Measurements from ENCODE around the gene CHST1.

CHST1 gene

DNA sequence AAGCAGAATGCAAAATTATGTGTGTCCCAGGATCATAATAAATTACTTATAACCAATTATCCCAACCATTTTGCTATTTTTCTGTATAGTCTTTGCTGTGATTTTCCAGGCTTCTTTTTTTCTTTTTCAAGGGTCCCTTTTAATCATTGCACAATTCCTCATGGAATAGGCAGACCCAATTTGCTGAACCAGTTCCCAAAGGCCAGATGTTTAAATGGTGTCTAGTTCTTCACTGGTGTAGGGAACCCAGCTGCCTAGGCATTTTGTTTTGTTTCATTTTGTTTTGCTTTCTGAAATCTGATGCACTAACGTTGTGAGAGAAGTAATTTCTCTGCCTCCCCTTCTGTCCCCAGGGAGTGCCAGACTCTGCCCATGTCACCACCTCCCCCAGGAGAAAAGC is 60.4 kb downstream of the CHST1 start:
- Histone ChIP-seq H3K4me1 (no peaks in the 10 kb centered on the region), H3K9me3 (no peaks in the 10 kb centered on the region), H3K27me3 (no peaks in the 10 kb centered on the region), H3K4me3 (ENCODE audit: low read depth, low read length) (no peak overlapping the region), H3K36me3 (no peaks in the 10 kb centered on the region)
- DNase-seq, result no peak
- TF ChIP-seq, protein P1, sequence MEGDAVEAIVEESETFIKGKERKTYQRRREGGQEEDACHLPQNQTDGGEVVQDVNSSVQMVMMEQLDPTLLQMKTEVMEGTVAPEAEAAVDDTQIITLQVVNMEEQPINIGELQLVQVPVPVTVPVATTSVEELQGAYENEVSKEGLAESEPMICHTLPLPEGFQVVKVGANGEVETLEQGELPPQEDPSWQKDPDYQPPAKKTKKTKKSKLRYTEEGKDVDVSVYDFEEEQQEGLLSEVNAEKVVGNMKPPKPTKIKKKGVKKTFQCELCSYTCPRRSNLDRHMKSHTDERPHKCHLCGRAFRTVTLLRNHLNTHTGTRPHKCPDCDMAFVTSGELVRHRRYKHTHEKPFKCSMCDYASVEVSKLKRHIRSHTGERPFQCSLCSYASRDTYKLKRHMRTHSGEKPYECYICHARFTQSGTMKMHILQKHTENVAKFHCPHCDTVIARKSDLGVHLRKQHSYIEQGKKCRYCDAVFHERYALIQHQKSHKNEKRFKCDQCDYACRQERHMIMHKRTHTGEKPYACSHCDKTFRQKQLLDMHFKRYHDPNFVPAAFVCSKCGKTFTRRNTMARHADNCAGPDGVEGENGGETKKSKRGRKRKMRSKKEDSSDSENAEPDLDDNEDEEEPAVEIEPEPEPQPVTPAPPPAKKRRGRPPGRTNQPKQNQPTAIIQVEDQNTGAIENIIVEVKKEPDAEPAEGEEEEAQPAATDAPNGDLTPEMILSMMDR (IDR thresholded peaks at IDR 0.05; ENCODE audit: low read depth, low read length), result no peak

DNA sequence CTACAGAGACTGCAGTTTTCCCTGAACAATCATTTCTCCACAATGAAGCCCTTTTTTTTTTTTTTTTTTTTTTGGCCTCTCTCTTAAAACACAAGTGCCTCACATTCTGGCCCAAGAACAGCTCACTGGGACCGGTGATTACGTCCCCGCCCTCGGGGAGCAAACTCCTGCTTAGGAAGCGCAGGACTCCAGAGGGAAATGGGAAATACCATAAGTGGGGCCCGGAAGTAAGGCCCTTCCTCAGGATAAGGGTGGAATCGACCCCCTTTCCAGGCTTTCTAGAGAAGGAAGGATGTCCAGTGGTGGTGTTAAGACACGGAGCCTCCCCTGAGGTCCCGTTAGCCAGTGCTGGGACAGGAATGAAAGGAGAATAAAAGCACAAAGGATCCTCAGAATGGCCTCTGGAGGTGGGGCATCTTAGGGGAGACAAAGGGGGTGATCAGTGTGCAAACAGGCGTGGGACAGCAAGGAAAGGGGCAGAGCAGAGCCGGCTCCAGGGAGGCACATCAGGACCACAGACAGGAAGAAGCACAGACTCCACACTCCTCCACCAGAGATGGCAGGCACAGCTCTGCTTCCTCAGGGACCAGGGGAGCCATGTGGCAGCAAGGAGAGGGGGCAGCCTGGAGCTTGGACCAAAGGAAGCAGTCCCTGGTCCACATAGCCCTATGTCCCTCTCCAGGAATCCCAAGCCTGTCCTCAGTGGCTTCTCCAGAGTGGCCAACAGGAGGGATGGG is 61.3 kb downstream of the CHST1 start:
- TF ChIP-seq, protein P1 (IDR thresholded peaks at IDR 0.05; ENCODE audit: low read depth, low read length), result no peak
- Histone ChIP-seq H3K4me3 (ENCODE audit: low read depth, low read length) (no peak overlapping the region), H3K27me3 (no peaks in the 10 kb centered on the region), H3K9me3 (no peaks in the 10 kb centered on the region), H3K4me1 (no peaks in the 10 kb centered on the region), H3K36me3 (no peaks in the 10 kb centered on the region)
- no peak for DNase-seq

DNA sequence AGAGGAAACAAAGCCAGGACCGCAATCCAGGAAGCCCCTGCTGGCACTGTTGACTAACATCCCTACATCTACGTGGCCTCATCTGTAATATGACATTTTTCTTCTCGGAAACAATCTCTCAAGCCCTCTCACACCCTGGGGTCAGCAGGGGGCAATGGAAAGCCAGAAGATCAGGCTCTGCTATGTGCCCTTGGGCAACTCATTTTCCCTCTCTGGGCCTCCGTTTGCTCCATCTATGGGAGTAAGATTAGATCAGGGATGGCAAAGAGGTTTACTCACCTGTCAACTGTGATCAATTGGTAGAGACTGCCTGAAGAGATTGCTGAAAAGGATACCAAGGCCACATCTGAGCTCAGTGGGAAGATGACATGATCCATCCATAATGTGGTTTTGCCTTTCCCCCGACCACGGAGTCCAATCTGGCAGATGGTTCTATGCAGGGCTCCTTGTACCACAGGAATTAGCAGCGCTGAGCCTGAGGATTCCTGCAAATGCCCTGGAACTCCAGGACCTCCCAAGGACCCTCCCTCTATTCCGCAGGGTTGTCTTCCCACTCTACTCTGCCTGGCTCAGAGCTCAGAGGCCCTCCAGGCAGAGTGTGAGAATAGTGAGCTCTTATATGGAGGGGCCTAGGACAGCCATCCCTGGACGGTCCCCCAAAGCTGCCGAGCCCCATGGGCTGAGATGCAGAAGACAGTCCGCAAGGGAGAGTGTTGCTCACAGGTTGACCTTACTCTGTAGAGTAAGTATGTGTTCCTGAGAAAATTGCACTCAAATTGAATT is 66.1 kb downstream of the CHST1 start:
- no peaks in the 10 kb centered on the region for H3K27me3 ChIP-seq
- H3K9me3 ChIP-seq, result no peaks in the 10 kb centered on the region
- no peak overlapping the region for H3K4me3 ChIP-seq (ENCODE audit: low read depth, low read length)
- no peaks in the 10 kb centered on the region for H3K36me3 ChIP-seq
- no peaks in the 10 kb centered on the region for H3K4me1 ChIP-seq
- no peak for DNase-seq
- TF ChIP-seq, protein P1 (IDR thresholded peaks at IDR 0.05; ENCODE audit: low read depth, low read length), result no peak

Data from BE2C (cell line).